Upper lobe of left lung (tissue), 4 donors: ENCODE measurements around the gene JAZF1.

Experiments used
- POLR2A ChIP-seq, 4 donors: fragments of 450-650 bp; IDR thresholded peaks; one replicate each; pipeline ENCODE4 v1.5.1; 2016 to 2017; ENCODE audit warnings: antibody characterized with exemption in 4 of 4, mild to moderate bottlenecking in 2 of 4
- TF ChIP-seq, protein P1 (sequence below), 6 experiments: fragments of 450-650 bp in 4 of 6; fragments of 200-600 bp in 2 of 6; sonication (generic) in 2 of 6; IDR thresholded peaks; one replicate each; pipeline ENCODE4 v1.5.1; 2016 to 2019; ENCODE audit warnings: antibody characterized with exemption in 6 of 6

DNA sequence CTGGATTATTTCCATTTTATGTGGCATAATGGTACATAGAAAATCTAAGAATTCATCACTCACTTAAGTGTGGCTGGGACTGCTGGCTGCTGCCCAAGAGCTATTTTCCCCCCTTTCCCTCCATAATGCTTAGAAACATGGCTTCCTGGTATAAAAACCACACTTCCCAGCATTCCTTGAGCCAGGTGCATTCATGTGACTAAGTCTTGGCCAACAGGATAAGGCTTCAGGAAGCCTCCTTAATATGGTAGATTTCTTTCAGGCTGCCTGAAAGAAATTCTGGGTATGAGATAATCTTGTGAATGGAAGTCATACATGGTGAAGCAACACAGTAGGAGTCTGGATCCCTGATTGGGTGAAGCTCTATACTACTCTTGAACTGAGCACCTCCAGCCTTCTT is 178.0 kb downstream of the JAZF1 start:
- TF ChIP-seq POLR2A (IDR thresholded peaks at IDR 0.05), result no peak
- TF ChIP-seq, protein P1, sequence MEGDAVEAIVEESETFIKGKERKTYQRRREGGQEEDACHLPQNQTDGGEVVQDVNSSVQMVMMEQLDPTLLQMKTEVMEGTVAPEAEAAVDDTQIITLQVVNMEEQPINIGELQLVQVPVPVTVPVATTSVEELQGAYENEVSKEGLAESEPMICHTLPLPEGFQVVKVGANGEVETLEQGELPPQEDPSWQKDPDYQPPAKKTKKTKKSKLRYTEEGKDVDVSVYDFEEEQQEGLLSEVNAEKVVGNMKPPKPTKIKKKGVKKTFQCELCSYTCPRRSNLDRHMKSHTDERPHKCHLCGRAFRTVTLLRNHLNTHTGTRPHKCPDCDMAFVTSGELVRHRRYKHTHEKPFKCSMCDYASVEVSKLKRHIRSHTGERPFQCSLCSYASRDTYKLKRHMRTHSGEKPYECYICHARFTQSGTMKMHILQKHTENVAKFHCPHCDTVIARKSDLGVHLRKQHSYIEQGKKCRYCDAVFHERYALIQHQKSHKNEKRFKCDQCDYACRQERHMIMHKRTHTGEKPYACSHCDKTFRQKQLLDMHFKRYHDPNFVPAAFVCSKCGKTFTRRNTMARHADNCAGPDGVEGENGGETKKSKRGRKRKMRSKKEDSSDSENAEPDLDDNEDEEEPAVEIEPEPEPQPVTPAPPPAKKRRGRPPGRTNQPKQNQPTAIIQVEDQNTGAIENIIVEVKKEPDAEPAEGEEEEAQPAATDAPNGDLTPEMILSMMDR (IDR thresholded peaks at IDR 0.05), result no peak
